ENCODE measurements around the gene SPEM3. TPM values are rescaled to one million over a fixed set of nuclear protein-coding genes. Genes with fewer than 3 reads are reported as not detected.

The SPEM3 gene
- not detected in 2 replicates for total RNA-seq (ENCODE audit: low replicate concordance)

DNA sequence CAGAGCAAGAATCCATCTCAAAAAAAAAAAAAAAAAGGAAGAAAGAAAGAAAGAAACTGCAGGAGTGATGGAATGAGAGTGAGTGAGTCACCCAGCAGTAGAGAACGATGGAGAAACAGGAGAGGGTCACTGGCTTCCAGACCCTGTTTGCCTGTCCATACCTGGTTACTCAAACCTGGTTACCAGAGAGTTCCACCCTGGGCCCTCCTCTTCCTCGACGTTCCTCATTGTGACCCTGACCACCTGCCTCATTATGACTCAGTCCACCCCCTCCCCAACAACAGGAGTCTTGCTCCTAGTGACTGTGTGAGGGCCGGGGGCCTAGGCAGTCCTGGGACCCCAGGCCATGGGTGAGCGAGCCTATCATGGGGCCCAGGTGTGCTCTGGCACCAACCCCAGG is at the start of gene SPEM3:
SPEM3 (plus strand) TSS at position 301 of the 400 bp plus-strand sequence; CDS start at position 347, 46 bp downstream.
- H3K4me1 Mint-ChIP-seq = peaks cover 3% of the 10 kb centered on the region
- Histone ChIP-seq H3K4me3 (no peak within 1 kb of the TSS), H3K79me2 (ENCODE audit: low read depth) (no peaks in the 10 kb centered on the region), H3K4me1 (no peaks in the 10 kb centered on the region), H3K9ac (no peak within 1 kb of the TSS), H3K36me3 (no peaks in the 10 kb centered on the region), H3K27ac (no peak within 1 kb of the TSS), H3K27me3 (no peaks in the 10 kb centered on the region), H3F3A (ENCODE audit: low read depth) (no peaks in the 10 kb centered on the region), H3K4me2 (no peak within 1 kb of the TSS), H2AFZ (replicated peaks) (no peak within 1 kb of the TSS), H3K9me3 (ENCODE audit: low read depth) (no peaks in the 10 kb centered on the region), H4K20me1 (ENCODE audit: low read depth) (no peaks in the 10 kb centered on the region)
- DNase-seq (ENCODE audit: low spot score) = no peak
- peak within 1 kb of the TSS; percentile 74 for H3K27ac Mint-ChIP-seq
- TF ChIP-seq, protein P1, sequence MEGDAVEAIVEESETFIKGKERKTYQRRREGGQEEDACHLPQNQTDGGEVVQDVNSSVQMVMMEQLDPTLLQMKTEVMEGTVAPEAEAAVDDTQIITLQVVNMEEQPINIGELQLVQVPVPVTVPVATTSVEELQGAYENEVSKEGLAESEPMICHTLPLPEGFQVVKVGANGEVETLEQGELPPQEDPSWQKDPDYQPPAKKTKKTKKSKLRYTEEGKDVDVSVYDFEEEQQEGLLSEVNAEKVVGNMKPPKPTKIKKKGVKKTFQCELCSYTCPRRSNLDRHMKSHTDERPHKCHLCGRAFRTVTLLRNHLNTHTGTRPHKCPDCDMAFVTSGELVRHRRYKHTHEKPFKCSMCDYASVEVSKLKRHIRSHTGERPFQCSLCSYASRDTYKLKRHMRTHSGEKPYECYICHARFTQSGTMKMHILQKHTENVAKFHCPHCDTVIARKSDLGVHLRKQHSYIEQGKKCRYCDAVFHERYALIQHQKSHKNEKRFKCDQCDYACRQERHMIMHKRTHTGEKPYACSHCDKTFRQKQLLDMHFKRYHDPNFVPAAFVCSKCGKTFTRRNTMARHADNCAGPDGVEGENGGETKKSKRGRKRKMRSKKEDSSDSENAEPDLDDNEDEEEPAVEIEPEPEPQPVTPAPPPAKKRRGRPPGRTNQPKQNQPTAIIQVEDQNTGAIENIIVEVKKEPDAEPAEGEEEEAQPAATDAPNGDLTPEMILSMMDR (IDR thresholded peaks at IDR 0.05) = no peak
- no peak for TF ChIP-seq EZH2 (IDR thresholded peaks at IDR 0.05)
- no peak for TF ChIP-seq EZH2phosphoT487 (IDR thresholded peaks at IDR 0.05)
- H3K36me3 Mint-ChIP-seq = no peaks in the 10 kb centered on the region
- H3K9me3 Mint-ChIP-seq = no peaks in the 10 kb centered on the region
- peaks cover 7% of the 10 kb centered on the region for H3K27me3 Mint-ChIP-seq (ENCODE audit: insufficient read depth, low read depth)
- no peak within 1 kb of the TSS for H3K4me3 Mint-ChIP-seq

DNA sequence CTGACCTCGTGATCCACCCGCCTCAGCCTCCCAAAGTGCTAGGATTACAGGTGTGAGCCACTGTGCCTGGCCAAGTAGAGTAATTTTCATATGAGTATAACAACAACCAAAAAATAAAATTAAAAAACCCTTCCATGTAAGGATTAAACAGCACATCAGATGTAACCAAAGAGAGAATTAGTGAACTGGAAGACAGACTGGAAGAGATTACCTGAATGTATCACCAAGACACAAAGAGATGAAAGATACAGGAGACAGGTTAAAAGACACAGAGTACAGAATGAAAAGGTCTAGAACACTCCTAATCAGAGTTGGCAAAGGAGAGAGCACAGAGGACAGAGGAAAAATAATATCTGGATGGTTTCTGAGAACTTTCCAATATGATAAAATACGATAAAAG is 49.5 kb upstream of the SPEM3 start:
- Mint-ChIP-seq H3K27me3 (ENCODE audit: insufficient read depth, low read depth) (peaks cover 45% of the 10 kb centered on the region), H3K27ac (no peak overlapping the region), H3K9me3 (peaks cover 14% of the 10 kb centered on the region), H3K36me3 (peaks cover 3% of the 10 kb centered on the region), H3K4me3 (no peak overlapping the region), H3K4me1 (peaks cover 7% of the 10 kb centered on the region)
- DNase-seq (ENCODE audit: low spot score) = no peak
- Histone ChIP-seq H3K4me1 (peaks cover 3% of the 10 kb centered on the region), H3K9ac (no peak overlapping the region), H3K4me2 (no peak overlapping the region), H3K79me2 (ENCODE audit: low read depth) (no peaks in the 10 kb centered on the region), H3F3A (ENCODE audit: low read depth) (peaks cover 12% of the 10 kb centered on the region), H3K27me3 (peaks cover 51% of the 10 kb centered on the region), H3K9me3 (ENCODE audit: low read depth) (peaks cover 5% of the 10 kb centered on the region), H3K27ac (no peak overlapping the region), H2AFZ (replicated peaks) (no peak overlapping the region), H3K36me3 (no peaks in the 10 kb centered on the region), H4K20me1 (ENCODE audit: low read depth) (peaks cover 5% of the 10 kb centered on the region), H3K4me3 (no peak overlapping the region)
- TF ChIP-seq, protein P1 (IDR thresholded peaks at IDR 0.05) = no peak
- no peak for TF ChIP-seq EZH2 (IDR thresholded peaks at IDR 0.05)

DNA sequence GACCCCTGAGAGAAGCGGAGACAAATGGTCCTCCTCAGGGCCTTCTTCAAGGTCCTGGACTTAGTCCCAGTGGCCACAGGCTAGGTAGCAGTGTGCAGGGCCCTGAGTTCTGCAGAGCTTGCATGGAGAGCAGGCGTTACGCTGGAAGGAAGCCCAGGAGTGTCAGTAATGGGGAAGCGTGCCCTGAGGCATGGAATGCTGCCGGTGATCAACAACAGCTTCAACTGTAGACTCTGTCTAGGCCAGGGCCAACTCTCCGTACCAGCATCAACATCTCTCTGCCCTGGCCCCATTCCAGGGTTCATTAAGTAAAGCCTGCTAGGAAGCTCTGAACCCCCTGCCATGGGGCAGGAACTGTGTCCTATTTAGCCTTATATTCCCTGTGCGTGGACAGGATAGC is 48.3 kb upstream of the SPEM3 start:
- peaks cover 14% of the 10 kb centered on the region for H3K9me3 Mint-ChIP-seq
- H2AFZ ChIP-seq (replicated peaks) = peak overlapping the region; percentile 88

More for the DNA sequence above, 48.3 kb upstream of the SPEM3 start:
- peaks cover 18% of the 10 kb centered on the region for H3F3A ChIP-seq (ENCODE audit: low read depth)
- H3K27me3 ChIP-seq = peaks cover 57% of the 10 kb centered on the region
- H3K27ac Mint-ChIP-seq = no peak overlapping the region
- H3K36me3 ChIP-seq = no peaks in the 10 kb centered on the region
- H3K79me2 ChIP-seq (ENCODE audit: low read depth) = no peaks in the 10 kb centered on the region
- H3K4me1 Mint-ChIP-seq = peaks cover 11% of the 10 kb centered on the region
- H3K4me3 Mint-ChIP-seq = peak overlapping the region; percentile 71
- DNase-seq (ENCODE audit: low spot score) = no peak
- H3K4me1 ChIP-seq = peaks cover 8% of the 10 kb centered on the region
- TF ChIP-seq EZH2phosphoT487 (IDR thresholded peaks at IDR 0.05) = no peak
- TF ChIP-seq, protein P1 (IDR thresholded peaks at IDR 0.05) = no peak
- TF ChIP-seq EZH2 (IDR thresholded peaks at IDR 0.05) = no peak
- peaks cover 48% of the 10 kb centered on the region for H3K27me3 Mint-ChIP-seq (ENCODE audit: insufficient read depth, low read depth)
- H3K4me3 ChIP-seq = peak overlapping the region; percentile 61
- peaks cover 3% of the 10 kb centered on the region for H3K36me3 Mint-ChIP-seq
- H4K20me1 ChIP-seq (ENCODE audit: low read depth) = peaks cover 5% of the 10 kb centered on the region
- peak overlapping the region; percentile 92 for H3K4me2 ChIP-seq
- no peak overlapping the region for H3K9ac ChIP-seq
- H3K9me3 ChIP-seq (ENCODE audit: low read depth) = peaks cover 5% of the 10 kb centered on the region
- H3K27ac ChIP-seq = no peak overlapping the region
